ENCODE data around the gene MATN3.

GRCh38 chr2:20037660-20038059 lies 25.2 kb upstream of the MATN3 start:
- TF ChIP-seq CTCF (IDR thresholded peaks at IDR 0.05) (no peak), POLR2A (IDR thresholded peaks at IDR 0.05) (no peak)

All from heart left ventricle (tissue), 13 donors.